PC-9 (cell line): ENCODE results near the gene PNPLA3. TPM values are rescaled to one million over a fixed set of nuclear protein-coding genes. Genes with fewer than 3 reads are reported as not detected.

Source experiments
- BruUV-seq: library from RNA; stranded (reverse); fragments of 400-500 nt; replicated peaks from 2 replicates; lab custom pipeline; 2021; lab: Mats Ljungman, UMichigan
- CTCF ChIA-PET: fragments of 300-600 bp; sonication (Branson Sonifier 250); formaldehyde crosslinking; loops from one replicate; lab custom pipeline; 2022; ENCODE audit warnings: antibody characterized with exemption; lab: Charles Lee
- POLR2A ChIA-PET: fragments of 300-600 bp; sonication (Branson Sonifier 250); formaldehyde crosslinking; loops from one replicate; lab custom pipeline; 2022; ENCODE audit warnings: antibody characterized with exemption; ENCODE audit not compliant: unreplicated experiment; lab: Charles Lee
- DNase-seq, 2 experiments: peaks; one replicate each; pipeline versions ENCODE4 v3.0.0 to v3.0.0-alpha.2; 2015 to 2022; ENCODE audit warnings: mixed read lengths in 1 of 2
- H2AFZ ChIP-seq: fragments of 200-600 bp; sonication (generic); 2 replicates; pipeline ENCODE4 v1.8.1; 2017; ENCODE audit warnings: antibody characterized with exemption
- H3F3A ChIP-seq: fragments of 200-600 bp; sonication (generic); 2 replicates; pipeline ENCODE4 v1.8.1; 2017; ENCODE audit warnings: antibody characterized with exemption, mild to moderate bottlenecking, low read depth; ENCODE audit not compliant: insufficient read depth
- H3K27ac ChIP-seq: fragments of 200-600 bp; sonication (generic); 2 replicates; pipeline ENCODE4 v1.6.1; 2016; ENCODE audit warnings: mixed run types
- H3K27me3 ChIP-seq: fragments of 200-600 bp; sonication (generic); 2 replicates; pipeline ENCODE4 v1.6.1; 2016; ENCODE audit warnings: low read depth, mixed run types; ENCODE audit not compliant: insufficient read depth
- H3K36me3 ChIP-seq: fragments of 200-600 bp; sonication (generic); 2 replicates; pipeline ENCODE4 v1.6.1; 2016; ENCODE audit warnings: low read depth, mixed run types
- H3K4me1 ChIP-seq: fragments of 200-600 bp; sonication (generic); replicated peaks from 2 replicates; pipeline ENCODE4 v1.6.1; 2016; ENCODE audit warnings: mixed run types; ENCODE audit not compliant: insufficient read depth
- H3K4me2 ChIP-seq: fragments of 200-600 bp; sonication (generic); 2 replicates; pipeline ENCODE4 v1.6.1; 2017; ENCODE audit warnings: mixed run types
- H3K4me3 ChIP-seq: fragments of 200-600 bp; sonication (generic); 2 replicates; pipeline ENCODE4 v1.6.1; 2016; ENCODE audit warnings: mixed run types
- H3K79me2 ChIP-seq: fragments of 200-600 bp; sonication (generic); 2 replicates; pipeline ENCODE4 v1.6.1; 2017; ENCODE audit warnings: low read depth, mixed run types
- H3K9me2 ChIP-seq: fragments of 200-600 bp; sonication (generic); 2 replicates; pipeline ENCODE4 v1.8.1; 2017; ENCODE audit warnings: mild to moderate bottlenecking; ENCODE audit not compliant: insufficient read depth
- H3K9me3 ChIP-seq: fragments of 200-600 bp; sonication (generic); 2 replicates; pipeline ENCODE4 v1.8.1; 2016; ENCODE audit warnings: low read depth; ENCODE audit not compliant: insufficient read depth
- H4K20me1 ChIP-seq: fragments of 200-600 bp; sonication (generic); 2 replicates; pipeline ENCODE4 v1.8.1; 2017; ENCODE audit not compliant: insufficient read depth
- EZH2 ChIP-seq: fragments of 200-600 bp; sonication (generic); IDR thresholded peaks from 2 replicates; pipeline ENCODE4 v1.8.0; 2017; ENCODE audit warnings: antibody characterized with exemption, low read depth
- intact Hi-C: fragments of 100-400 bp; cut with micrococcal nuclease; formaldehyde crosslinking; loops from one replicate; pipeline ENCODE4 v1.10.0; 2022; ENCODE audit not compliant: unreplicated experiment
- total RNA-seq: library from RNA; stranded (reverse); gene quantifications from 2 replicates; pipeline ENCODE4 v1.2.3, GENCODE V29; 2021
- TF ChIP-seq, protein P1 (sequence below): fragments of 200-600 bp; sonication (generic); conservative IDR thresholded peaks from 2 replicates; pipeline ENCODE4 v1.6.1; 2017; ENCODE audit warnings: mixed run types, antibody characterized with exemption, mild to moderate bottlenecking, moderate library complexity

Gene PNPLA3
- total RNA-seq, 1 experiment from 2014 or later: 26.8 TPM

DNA sequence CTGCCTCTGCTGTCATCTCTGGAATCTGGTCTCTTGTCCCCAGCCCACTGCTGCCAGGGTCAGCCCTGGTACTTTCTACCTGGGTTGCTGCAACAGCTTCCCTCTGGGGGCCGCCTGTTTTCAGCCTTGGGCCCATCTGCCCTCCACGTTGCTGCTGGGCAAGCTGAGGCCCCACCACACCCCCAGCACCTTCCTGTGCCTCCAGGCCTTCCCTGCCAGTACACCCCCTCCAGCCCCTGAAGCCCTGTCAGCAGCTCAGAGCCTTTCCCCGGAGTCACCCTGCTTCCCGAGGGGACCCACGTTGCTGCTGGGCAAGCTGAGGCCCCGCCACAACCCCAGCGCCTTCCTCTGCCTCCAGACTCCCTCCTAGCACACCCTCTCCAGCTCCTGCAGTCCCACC lies 28.4 kb downstream of the PNPLA3 start:
- intact Hi-C loops: no loop called here
- no peaks in the 10 kb centered on the region for H3K27me3 ChIP-seq
- no peak for DNase-seq
- no peaks in the 10 kb centered on the region for H3K9me3 ChIP-seq
- no peaks in the 10 kb centered on the region for H3K36me3 ChIP-seq
- H3K4me2 ChIP-seq: no peak overlapping the region
- H3K79me2 ChIP-seq: peaks cover 30% of the 10 kb centered on the region
- no peak overlapping the region for H2AFZ ChIP-seq
- no peak for TF ChIP-seq EZH2
- TF ChIP-seq, protein P1, sequence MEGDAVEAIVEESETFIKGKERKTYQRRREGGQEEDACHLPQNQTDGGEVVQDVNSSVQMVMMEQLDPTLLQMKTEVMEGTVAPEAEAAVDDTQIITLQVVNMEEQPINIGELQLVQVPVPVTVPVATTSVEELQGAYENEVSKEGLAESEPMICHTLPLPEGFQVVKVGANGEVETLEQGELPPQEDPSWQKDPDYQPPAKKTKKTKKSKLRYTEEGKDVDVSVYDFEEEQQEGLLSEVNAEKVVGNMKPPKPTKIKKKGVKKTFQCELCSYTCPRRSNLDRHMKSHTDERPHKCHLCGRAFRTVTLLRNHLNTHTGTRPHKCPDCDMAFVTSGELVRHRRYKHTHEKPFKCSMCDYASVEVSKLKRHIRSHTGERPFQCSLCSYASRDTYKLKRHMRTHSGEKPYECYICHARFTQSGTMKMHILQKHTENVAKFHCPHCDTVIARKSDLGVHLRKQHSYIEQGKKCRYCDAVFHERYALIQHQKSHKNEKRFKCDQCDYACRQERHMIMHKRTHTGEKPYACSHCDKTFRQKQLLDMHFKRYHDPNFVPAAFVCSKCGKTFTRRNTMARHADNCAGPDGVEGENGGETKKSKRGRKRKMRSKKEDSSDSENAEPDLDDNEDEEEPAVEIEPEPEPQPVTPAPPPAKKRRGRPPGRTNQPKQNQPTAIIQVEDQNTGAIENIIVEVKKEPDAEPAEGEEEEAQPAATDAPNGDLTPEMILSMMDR: no peak
- H3K27ac ChIP-seq: no peak overlapping the region
- peaks cover 18% of the 10 kb centered on the region for H3F3A ChIP-seq
- H3K4me1 ChIP-seq: peaks cover 16% of the 10 kb centered on the region
- CTCF ChIA-PET: interaction anchor here (0.9 kb wide), 1 partner anchor 127 kb away, joined by 3 read pairs; no protein-coding TSS in a partner anchor
- POLR2A ChIA-PET: no interaction called here
- no peaks in the 10 kb centered on the region for H4K20me1 ChIP-seq
- BruUV-seq: no TSS peak
- H3K9me2 ChIP-seq: no peaks in the 10 kb centered on the region
- H3K4me3 ChIP-seq: no peak overlapping the region

DNA sequence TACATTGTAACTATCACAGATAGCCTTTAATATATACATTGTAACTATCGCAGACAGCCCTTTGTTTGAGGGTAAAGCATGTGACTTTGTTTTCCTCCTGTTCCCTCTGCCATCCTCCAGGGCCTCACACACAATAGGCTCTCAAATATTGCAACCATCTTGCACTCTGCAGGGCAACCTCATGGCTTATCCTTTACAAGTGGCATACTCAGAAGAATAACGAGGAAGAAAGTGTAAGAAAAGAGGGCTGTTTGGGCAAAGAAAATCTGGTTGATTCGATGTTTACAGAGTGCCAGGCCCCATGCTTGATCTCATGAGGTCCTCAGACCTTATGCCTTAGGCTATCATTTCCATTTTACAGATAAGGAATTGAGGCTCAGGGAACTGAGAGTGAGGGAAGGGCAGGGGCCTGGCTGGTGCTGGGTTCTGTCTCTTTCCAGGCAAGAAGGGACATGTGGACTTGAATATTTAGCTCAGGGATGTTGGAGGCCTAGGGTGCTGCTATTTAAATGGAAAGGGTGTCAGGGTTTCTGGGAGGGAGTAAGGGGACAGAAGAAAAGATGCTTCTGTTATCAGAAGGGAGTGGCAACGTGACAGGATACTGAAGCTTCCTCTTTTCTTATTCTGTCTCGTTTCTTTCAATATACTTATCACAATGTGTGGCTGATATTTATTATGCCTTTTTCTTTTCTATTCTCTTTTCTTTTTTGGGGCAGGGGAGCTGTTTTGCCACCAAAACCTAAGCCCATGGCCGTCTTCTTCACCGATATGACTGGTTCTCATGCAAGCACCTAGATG lies 30.6 kb downstream of the PNPLA3 start:
- peak overlapping the region; percentile 91 for H3K4me3 ChIP-seq
- H3K4me1 ChIP-seq: peaks cover 25% of the 10 kb centered on the region
- BruUV-seq: no TSS peak
- H3K27me3 ChIP-seq: no peaks in the 10 kb centered on the region
- peaks cover 51% of the 10 kb centered on the region for H3K79me2 ChIP-seq
- peak overlapping the region; percentile 90 for H2AFZ ChIP-seq
- H3K36me3 ChIP-seq: no peaks in the 10 kb centered on the region
- peak overlapping the region; percentile 87 for H3K4me2 ChIP-seq
- peaks cover 18% of the 10 kb centered on the region for H3F3A ChIP-seq
- no peaks in the 10 kb centered on the region for H3K9me3 ChIP-seq
- no peak overlapping the region for H3K27ac ChIP-seq
- no peak for DNase-seq
- intact Hi-C loops: no loop called here
- TF ChIP-seq, protein P1: no peak
- no peak for TF ChIP-seq EZH2
- CTCF ChIA-PET: no interaction called here
- H3K9me2 ChIP-seq: no peaks in the 10 kb centered on the region
- POLR2A ChIA-PET: interaction anchor here (0.6 kb wide), 1 partner anchor 695 kb away, joined by 4 read pairs; no protein-coding TSS in a partner anchor
- no peaks in the 10 kb centered on the region for H4K20me1 ChIP-seq

GRCh38 chr22:43955040-43955882 lies 31.7 kb downstream of the PNPLA3 start, which contains the start of gene SAMM50:
Gene SAMM50 (plus strand): TSS chr22:43955442. CDS start chr22:43955578, 136 bp downstream.
- peak; percentile 87 to 90 for DNase-seq
- Histone ChIP-seq H2AFZ (peak within 1 kb of the TSS; percentile 90), H3K4me2 (peak within 1 kb of the TSS; percentile 87), H3K4me1 (peaks cover 25% of the 10 kb centered on the region), H3K9me2 (no peaks in the 10 kb centered on the region), H3K27ac (peak within 1 kb of the TSS; percentile 65), H3K4me3 (peak within 1 kb of the TSS; percentile 91), H3K27me3 (no peaks in the 10 kb centered on the region), H3F3A (peaks cover 16% of the 10 kb centered on the region), H4K20me1 (peaks cover 4% of the 10 kb centered on the region), H3K79me2 (peaks cover 62% of the 10 kb centered on the region), H3K36me3 (no peaks in the 10 kb centered on the region), H3K9me3 (no peaks in the 10 kb centered on the region)
- BruUV-seq: no TSS peak
- intact Hi-C loops: no loop called here
- ChIA-PET CTCF (no interaction called here), POLR2A (interaction anchor here (0.6 kb wide), 1 partner anchor 38 kb away, joined by 4 read pairs; no protein-coding TSS in a partner anchor)
- no peak for TF ChIP-seq EZH2
- TF ChIP-seq, protein P1: no peak
